CD14-positive monocyte (primary cell): ENCODE data around the gene KCNC1. TPM values are rescaled to one million over a fixed set of nuclear protein-coding genes. Genes with fewer than 3 reads are reported as not detected.
A peak's percentile ranks its signal among the peaks of the same experiment; 100 is the strongest.

Source experiments
- DNase-seq, 3 donors: peaks; one replicate each; pipeline ENCODE4 v3.0.0-alpha.2; 2011 to 2022
- H2AFZ ChIP-seq: 2 replicates; pipeline ENCODE4 v1.6.0; 2012; ENCODE audit warnings: mild to moderate bottlenecking, low read depth, low read length, inconsistent platforms; ENCODE audit not compliant: insufficient read depth, poor library complexity, severe bottlenecking
- H3K27ac ChIP-seq, 2 donors: 1 replicate in 1 of 2; 2 replicates in 1 of 2; pipeline ENCODE4 v1.5.1; 2012 to 2013; ENCODE audit warnings: low read length in 2 of 2, control low read depth in 1 of 2, inconsistent platforms in 1 of 2, low read depth in 1 of 2, mild to moderate bottlenecking in 1 of 2
- H3K27me3 ChIP-seq, 2 donors: one replicate each; pipeline versions ENCODE4 v1.6.0 to v1.6.1; 2011 to 2013; ENCODE audit warnings: low read length in 2 of 2; ENCODE audit not compliant: control insufficient read depth in 2 of 2, insufficient read depth in 2 of 2
- H3K36me3 ChIP-seq, 2 donors: replicated peaks in 1 of 2; 1 replicate in 1 of 2; 2 replicates in 1 of 2; pipeline versions ENCODE4 v1.5.1 to v1.6.1; 2012 to 2013; ENCODE audit warnings: low read length in 2 of 2, control low read depth in 1 of 2, inconsistent platforms in 1 of 2, mild to moderate bottlenecking in 1 of 2; ENCODE audit not compliant: insufficient read depth in 2 of 2, control insufficient read depth in 1 of 2
- H3K4me1 ChIP-seq, 2 donors: 1 replicate in 1 of 2; 2 replicates in 1 of 2; pipeline versions ENCODE4 v1.5.1 to v1.6.1; 2012 to 2013; ENCODE audit warnings: low read length in 2 of 2, control low read depth in 1 of 2, inconsistent platforms in 1 of 2, mild to moderate bottlenecking in 1 of 2, moderate library complexity in 1 of 2; ENCODE audit not compliant: insufficient read depth in 2 of 2, control insufficient read depth in 1 of 2
- H3K4me2 ChIP-seq: replicated peaks from 2 replicates; pipeline ENCODE3; 2012; ENCODE audit warnings: low read length, moderate library complexity, mild to moderate bottlenecking; ENCODE audit not compliant: poor library complexity, severe bottlenecking; ENCODE audit errors: extremely low read depth
- H3K4me3 ChIP-seq, 3 experiments: fragments of 200-600 bp in 1 of 3; sonication (generic) in 1 of 3; replicated peaks in 1 of 3; 1 replicate in 2 of 3; 2 replicates in 1 of 3; pipeline ENCODE4 v1.5.1; 2011 to 2013; ENCODE audit warnings: low read length in 3 of 3, mild to moderate bottlenecking in 3 of 3, control low read depth in 2 of 3, low read depth in 2 of 3, inconsistent platforms in 1 of 3, moderate library complexity in 1 of 3
- H3K79me2 ChIP-seq: 2 replicates; pipeline ENCODE4 v1.6.0; 2012; ENCODE audit warnings: mild to moderate bottlenecking, control low read depth, inconsistent platforms, low read length, moderate library complexity; ENCODE audit not compliant: insufficient read depth
- H3K9ac ChIP-seq: 2 replicates; pipeline ENCODE4 v1.6.0; 2017; ENCODE audit warnings: low read length, mild to moderate bottlenecking; ENCODE audit not compliant: insufficient read depth, poor library complexity, severe bottlenecking
- H3K9me3 ChIP-seq, 2 donors: replicated peaks in 1 of 2; 1 replicate in 1 of 2; 2 replicates in 1 of 2; pipeline versions ENCODE4 v1.5.1 to v1.6.1; 2012 to 2013; ENCODE audit warnings: low read length in 2 of 2, control low read depth in 1 of 2; ENCODE audit not compliant: control insufficient read depth in 1 of 2, insufficient read depth in 1 of 2
- H4K20me1 ChIP-seq: 2 replicates; pipeline ENCODE4 v1.6.0; 2012; ENCODE audit warnings: mild to moderate bottlenecking, low read length, control low read depth, moderate library complexity; ENCODE audit not compliant: insufficient read depth
- H3K27ac Mint-ChIP-seq, 7 donors: one replicate each; pipeline ENCODE4 v1.8.0; 2020; ENCODE audit warnings: mild to moderate bottlenecking in 7 of 7, mixed read lengths in 7 of 7, moderate library complexity in 6 of 7, inconsistent platforms in 2 of 7
- H3K27me3 Mint-ChIP-seq, 3 donors: one replicate each; pipeline ENCODE4 v1.8.0; 2021 to 2022; ENCODE audit warnings: low read depth in 3 of 3, mild to moderate bottlenecking in 3 of 3, mixed read lengths in 3 of 3, moderate library complexity in 3 of 3, inconsistent platforms in 1 of 3
- H3K36me3 Mint-ChIP-seq, 2 donors: one replicate each; pipeline ENCODE4 v1.8.0; 2020; ENCODE audit warnings: mixed read lengths in 2 of 2, inconsistent platforms in 1 of 2, mild to moderate bottlenecking in 1 of 2
- H3K4me1 Mint-ChIP-seq: one replicate; pipeline ENCODE4 v1.8.0; 2020; ENCODE audit warnings: mild to moderate bottlenecking, mixed read lengths
- H3K4me3 Mint-ChIP-seq, 2 donors: one replicate each; pipeline ENCODE4 v1.8.0; 2020; ENCODE audit warnings: mild to moderate bottlenecking in 2 of 2, mixed read lengths in 2 of 2, moderate library complexity in 1 of 2
- H3K9me3 Mint-ChIP-seq, 7 donors: one replicate each; pipeline ENCODE4 v1.8.0; 2020 to 2022; ENCODE audit warnings: mixed read lengths in 7 of 7, mild to moderate bottlenecking in 6 of 7, moderate library complexity in 6 of 7, inconsistent platforms in 2 of 7
- WGBS: methylation state at CpG from one replicate; pipeline ENCODE4 v1.1.5; 2013; ENCODE audit warnings: missing lambda C conversion rate; ENCODE audit not compliant: insufficient coverage; 5-methylcytosine and 5-hydroxymethylcytosine counted together
- intact Hi-C, 2 donors: fragments of 100-400 bp; cut with micrococcal nuclease; formaldehyde crosslinking; loops; one replicate each; pipeline versions ENCODE4 v1.15.0 to v1.15.1; 2023
- polyA plus RNA-seq, 3 donors: library from polyadenylated mRNA; depleted of rRNA in 1 of 3; unstranded in 2 of 3; stranded (reverse) in 1 of 3; fragments of 300-500 nt in 2 of 3; fragments of >200 nt in 1 of 3; fragmentation: Illumina TruSeq in 2 of 3; gene quantifications; 1 replicate in 2 of 3; 2 replicates in 1 of 3; pipeline ENCODE4 v1.2.3, GENCODE V29; 2012 to 2021
- TF ChIP-seq, protein P1 (sequence below): fragments of 200-600 bp; IDR thresholded peaks from one replicate; pipeline ENCODE4 v1.8.0; 2022; ENCODE audit warnings: antibody characterized with exemption, mild to moderate bottlenecking

Gene KCNC1
- polyA plus RNA-seq, 3 donors, result not detected

DNA sequence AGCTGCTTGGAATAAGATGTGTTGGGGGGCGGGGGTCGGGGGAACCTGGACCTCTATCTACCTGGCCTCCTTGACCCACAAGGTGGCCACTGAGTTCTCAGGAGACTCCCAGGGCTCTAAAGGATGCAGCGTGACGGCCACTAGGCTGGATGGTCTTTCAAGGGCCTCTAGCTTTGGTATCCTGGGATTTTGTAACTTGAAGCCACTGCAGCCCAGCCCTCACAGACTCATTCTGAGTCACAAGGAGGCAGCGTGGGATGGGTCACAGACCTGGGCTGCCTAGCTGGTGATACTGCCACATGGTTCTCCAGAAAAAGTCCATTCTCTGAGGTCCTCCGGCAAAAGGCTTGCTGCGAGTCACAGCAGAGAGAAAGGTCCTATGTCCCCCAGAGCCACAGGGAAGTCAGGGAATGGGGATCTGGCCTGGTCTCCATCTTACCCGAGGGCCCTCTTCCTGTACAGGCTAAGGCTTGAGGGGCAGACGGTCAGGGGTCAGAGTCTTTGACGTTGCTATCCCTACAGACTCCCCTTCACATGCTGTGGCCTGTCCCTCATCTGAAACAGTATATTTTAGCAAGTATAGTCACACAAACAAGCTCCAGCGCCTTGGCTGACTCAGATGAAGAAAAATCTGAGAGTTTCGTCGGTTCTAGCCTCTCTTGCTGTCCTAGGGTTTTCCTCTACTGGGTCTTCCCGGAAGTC, 52.4 kb downstream of the KCNC1 start:
- WGBS, result 96% methylated on average over 9 of the region's 14 CpGs
- H3K4me1 ChIP-seq, result no peaks in the 10 kb centered on the region
- Mint-ChIP-seq H3K9me3 (peaks cover 0 to 2% (median 0%) of the 10 kb centered on the region in 7 donors), H3K36me3 (peaks cover 0 to 7% of the 10 kb centered on the region in 2 donors), H3K4me3 (no peak overlapping the region), H3K27ac (peak overlapping the region in 2 of 7 donors; percentile 2 to 15), H3K4me1 (no peaks in the 10 kb centered on the region), H3K27me3 (no peaks in the 10 kb centered on the region)
- H3K27me3 ChIP-seq, result no peaks in the 10 kb centered on the region
- no peak overlapping the region for H2AFZ ChIP-seq
- TF ChIP-seq, protein P1, sequence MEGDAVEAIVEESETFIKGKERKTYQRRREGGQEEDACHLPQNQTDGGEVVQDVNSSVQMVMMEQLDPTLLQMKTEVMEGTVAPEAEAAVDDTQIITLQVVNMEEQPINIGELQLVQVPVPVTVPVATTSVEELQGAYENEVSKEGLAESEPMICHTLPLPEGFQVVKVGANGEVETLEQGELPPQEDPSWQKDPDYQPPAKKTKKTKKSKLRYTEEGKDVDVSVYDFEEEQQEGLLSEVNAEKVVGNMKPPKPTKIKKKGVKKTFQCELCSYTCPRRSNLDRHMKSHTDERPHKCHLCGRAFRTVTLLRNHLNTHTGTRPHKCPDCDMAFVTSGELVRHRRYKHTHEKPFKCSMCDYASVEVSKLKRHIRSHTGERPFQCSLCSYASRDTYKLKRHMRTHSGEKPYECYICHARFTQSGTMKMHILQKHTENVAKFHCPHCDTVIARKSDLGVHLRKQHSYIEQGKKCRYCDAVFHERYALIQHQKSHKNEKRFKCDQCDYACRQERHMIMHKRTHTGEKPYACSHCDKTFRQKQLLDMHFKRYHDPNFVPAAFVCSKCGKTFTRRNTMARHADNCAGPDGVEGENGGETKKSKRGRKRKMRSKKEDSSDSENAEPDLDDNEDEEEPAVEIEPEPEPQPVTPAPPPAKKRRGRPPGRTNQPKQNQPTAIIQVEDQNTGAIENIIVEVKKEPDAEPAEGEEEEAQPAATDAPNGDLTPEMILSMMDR, result no peak
- intact Hi-C loops, result no loop called here
- no peaks in the 10 kb centered on the region for H3K9me3 ChIP-seq
- no peaks in the 10 kb centered on the region for H4K20me1 ChIP-seq
- no peak overlapping the region for H3K4me3 ChIP-seq
- no peak overlapping the region for H3K27ac ChIP-seq
- H3K79me2 ChIP-seq, result no peaks in the 10 kb centered on the region
- no peak overlapping the region for H3K4me2 ChIP-seq
- peaks cover 0 to 4% of the 10 kb centered on the region in 2 donors for H3K36me3 ChIP-seq
- no peak for DNase-seq
- no peak overlapping the region for H3K9ac ChIP-seq

DNA sequence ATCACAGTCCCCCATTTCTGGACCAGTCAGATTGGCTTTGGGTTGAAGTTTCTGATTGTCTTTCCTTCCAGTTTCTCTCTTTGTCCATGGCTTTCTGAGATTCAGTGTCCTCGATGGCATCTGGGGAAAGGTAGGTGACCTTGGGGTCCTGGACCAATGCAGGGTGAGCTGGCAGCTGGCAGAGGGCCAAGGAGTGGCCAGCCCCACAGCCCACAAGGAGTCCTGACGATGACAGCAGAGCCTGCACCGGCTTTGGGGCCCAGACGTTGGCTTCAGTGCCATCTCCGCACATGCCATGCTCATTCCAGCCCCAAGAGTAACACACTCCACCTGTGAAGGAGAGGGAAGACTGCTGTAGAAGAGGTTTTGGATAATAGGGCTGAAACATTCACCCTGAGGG, 53.5 kb downstream of the KCNC1 start:
- no peak overlapping the region for H3K4me2 ChIP-seq
- H3K4me1 ChIP-seq, result no peaks in the 10 kb centered on the region
- peaks cover 0 to 1% (median 0%) of the 10 kb centered on the region in 3 donors for H3K27me3 Mint-ChIP-seq
- no peaks in the 10 kb centered on the region for H4K20me1 ChIP-seq
- WGBS, result 80% methylated on average over 1 of the region's 5 CpGs
- no peak overlapping the region for H3K9ac ChIP-seq
- no peak overlapping the region for H3K4me3 ChIP-seq
- H3K79me2 ChIP-seq, result no peaks in the 10 kb centered on the region
- peaks cover 0 to 4% of the 10 kb centered on the region in 2 donors for H3K36me3 ChIP-seq
- H3K4me1 Mint-ChIP-seq, result no peaks in the 10 kb centered on the region
- TF ChIP-seq, protein P1, result no peak
- no peak overlapping the region for H3K27ac Mint-ChIP-seq
- H3K27me3 ChIP-seq, result no peaks in the 10 kb centered on the region
- peaks cover 0 to 7% of the 10 kb centered on the region in 2 donors for H3K36me3 Mint-ChIP-seq
- H3K9me3 Mint-ChIP-seq, result no peaks in the 10 kb centered on the region
- DNase-seq, result no peak
- H3K4me3 Mint-ChIP-seq, result no peak overlapping the region
- H3K27ac ChIP-seq, result no peak overlapping the region
- H3K9me3 ChIP-seq, result no peaks in the 10 kb centered on the region
- intact Hi-C loops, result no loop called here
- no peak overlapping the region for H2AFZ ChIP-seq
